Left cardiac atrium (tissue), 4 donors: ENCODE data around the gene TNNC2. TPM values are rescaled to one million over a fixed set of nuclear protein-coding genes. Genes with fewer than 3 reads are reported as not detected.
"Not testable (repeated sequence)": the region's sequence is repeated elsewhere in the genome, so short reads cannot be mapped to it uniquely, and the experiment has no call there.

Source experiments
- ATAC-seq, 2 donors: fragments of 200-7000 bp; cut with Tn5 transposase; one replicate each; pipeline ENCODE4 v1.9.1; 2020; ENCODE audit warnings: mild to moderate bottlenecking in 2 of 2, moderate library complexity in 2 of 2
- DNase-seq: peaks from one replicate; pipeline ENCODE4 v3.0.0-alpha.2; 2020
- intact Hi-C, 2 donors: fragments of 100-400 bp; cut with DNase I; formaldehyde crosslinking; loops; one replicate each; pipeline versions ENCODE4 v1.14.1 to v1.15.1; 2022 to 2023
- total RNA-seq, 2 donors: library from RNA; stranded (reverse); fragmentation: NEBNext Ultra II Directional; extraction: Animal tissue kit (Norgen Biotek cat#: 25700); gene quantifications; one replicate each; pipeline ENCODE4 v1.2.1, GENCODE V29; 2021
- donor health status: DM: no; HTN: yes; CAD: no.
- donor health status: DM: no; HTN: yes; CAD: no; lungs with severe emphysema.
- donor health status: DM: yes; HTN: yes; CAD: no.
- donor health status: Dilated cardiomyopathy.

TNNC2 gene
- total RNA-seq, 2 donors from 2014 or later, result 0.32 TPM; not detected in 1

DNA sequence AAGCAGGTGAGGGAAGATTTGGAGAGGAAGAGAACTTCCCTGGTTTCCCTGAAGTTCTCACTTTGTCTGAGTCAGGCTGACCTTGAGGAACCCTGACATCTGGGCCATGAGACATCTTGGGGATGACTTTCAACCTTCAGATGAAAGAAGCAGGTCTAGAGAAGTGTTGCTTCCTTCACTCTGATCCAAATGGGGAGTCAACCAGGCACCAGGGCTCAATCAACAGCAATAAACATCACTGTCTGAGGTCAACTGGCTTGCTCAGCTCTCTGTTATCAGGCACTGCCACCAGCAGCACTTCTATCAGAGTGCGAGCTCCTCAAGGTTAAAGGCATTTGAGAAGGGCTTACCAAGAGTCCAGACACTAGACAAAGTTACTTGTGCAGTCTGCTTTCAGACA, 23.8 kb upstream of the TNNC2 start:
- DNase-seq (no peak), ATAC-seq (peak in 1 of 2 donors; percentile 10)
- intact Hi-C loops, result no loop called here

DNA sequence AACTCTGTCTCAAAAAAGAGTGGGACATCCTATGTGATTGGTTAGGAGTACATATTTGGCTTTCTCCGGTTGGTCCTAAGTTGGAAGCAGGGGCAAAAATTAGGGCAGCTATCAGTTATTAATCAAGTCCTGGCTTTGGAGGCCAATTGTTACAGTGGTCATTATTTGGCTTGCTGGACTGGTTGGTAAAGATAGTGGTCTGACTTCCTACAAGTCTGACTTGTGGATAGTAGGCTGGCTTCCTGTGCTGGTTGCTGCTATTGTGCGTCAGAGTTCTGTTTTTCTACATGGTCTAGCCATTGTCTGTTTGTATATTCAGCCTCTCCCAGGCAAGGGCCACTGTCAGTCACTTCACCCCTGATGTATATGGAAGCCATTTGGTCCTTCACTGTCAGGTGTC, 23.1 kb upstream of the TNNC2 start:
- intact Hi-C loops, result no loop called here
- DNase-seq, result no peak
- no peak for ATAC-seq

DNA sequence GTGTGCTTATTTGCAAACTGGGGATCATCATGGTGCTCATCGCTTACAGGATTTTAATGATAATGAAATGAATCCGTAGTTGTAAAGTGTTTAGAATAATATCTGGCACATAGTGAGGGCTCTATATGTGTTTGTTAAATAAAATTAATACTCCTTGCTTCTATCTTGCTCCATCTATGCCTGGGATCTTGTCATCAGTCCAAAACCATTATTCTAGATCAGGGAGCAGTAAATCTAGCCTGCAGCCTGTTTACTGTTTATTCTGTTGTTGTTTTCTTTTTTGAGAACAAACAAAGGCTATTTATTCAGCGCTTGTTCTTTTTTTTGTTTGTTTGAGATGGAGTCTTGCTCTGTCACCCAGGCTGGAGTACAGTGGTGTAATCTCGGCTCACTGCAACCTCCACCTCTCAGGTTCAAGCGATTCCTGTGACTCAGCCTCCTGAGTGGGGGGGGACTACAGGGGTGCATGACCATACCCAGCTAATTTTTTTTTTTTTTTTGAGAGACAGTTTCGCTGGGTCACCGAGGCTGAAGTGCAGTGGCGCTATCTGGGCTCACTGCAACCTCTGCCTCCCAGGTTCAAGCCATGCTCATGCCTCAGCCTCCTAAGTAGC, 22.0 kb upstream of the TNNC2 start:
- DNase-seq, result no peak
- no peak for ATAC-seq
- intact Hi-C loops, result no loop called here

DNA sequence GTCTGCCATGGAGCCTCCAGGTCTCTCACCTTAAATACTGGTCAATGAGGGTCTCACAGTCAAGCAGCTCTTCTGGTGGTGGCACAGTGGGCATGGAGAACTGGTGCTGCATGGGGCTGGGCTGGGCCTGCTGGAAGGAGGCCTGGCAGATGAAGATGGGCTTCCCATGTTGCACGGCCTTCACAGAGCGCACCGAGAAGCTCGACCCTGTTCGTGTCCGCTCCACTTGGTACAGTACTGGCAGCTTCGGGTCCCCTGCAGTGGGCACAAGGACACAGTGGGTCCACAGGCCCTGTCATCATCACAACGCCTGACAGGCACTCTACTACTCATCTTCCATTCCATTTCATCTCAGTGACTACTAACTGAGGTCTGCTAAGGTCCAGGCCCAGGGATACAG, 21.3 kb upstream of the TNNC2 start:
- intact Hi-C loops, result no loop called here
- ATAC-seq, result no peak
- no peak for DNase-seq

DNA sequence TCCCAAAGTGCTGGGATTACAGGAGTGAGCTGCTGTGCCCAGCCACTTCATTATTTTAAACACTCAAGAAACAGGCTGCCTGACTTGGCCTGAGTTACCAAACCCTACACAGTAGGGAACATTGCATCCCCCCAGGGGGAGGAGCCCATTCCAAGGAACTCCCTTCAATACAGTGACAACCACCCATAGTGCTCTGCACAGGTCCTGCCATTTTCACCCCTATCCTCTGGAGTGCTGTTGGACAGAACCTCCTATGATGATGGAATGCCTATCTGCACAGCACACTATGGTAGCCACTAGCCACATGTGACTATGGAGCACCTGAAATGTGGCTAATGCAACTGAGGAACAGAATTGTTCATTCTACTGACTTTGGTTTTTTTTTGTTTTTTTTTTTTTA, 18.3 kb upstream of the TNNC2 start:
- no peak for ATAC-seq
- intact Hi-C loops, result no loop called here
- no peak for DNase-seq

DNA sequence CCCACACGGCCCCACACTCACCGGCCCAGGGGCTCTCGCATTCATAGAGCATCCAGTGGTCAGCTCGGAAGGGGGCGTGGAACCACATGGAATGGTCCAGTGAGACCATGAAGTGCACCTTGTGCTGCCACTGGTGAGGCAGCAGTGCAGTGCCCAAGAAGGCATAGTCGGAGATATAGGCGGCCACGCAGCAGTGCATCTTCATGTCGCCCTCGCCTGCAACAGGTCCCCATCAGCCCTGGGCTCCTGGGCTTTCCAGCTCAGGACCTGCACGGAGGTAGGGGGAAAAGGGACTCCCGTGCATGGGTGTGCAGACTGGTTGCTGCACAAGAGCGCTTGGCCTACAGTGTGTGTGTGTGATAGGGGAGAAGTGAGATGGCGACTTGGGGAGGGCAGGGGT, 16.4 kb upstream of the TNNC2 start:
- ATAC-seq, result no peak
- intact Hi-C loops, result no loop called here
- no peak for DNase-seq

DNA sequence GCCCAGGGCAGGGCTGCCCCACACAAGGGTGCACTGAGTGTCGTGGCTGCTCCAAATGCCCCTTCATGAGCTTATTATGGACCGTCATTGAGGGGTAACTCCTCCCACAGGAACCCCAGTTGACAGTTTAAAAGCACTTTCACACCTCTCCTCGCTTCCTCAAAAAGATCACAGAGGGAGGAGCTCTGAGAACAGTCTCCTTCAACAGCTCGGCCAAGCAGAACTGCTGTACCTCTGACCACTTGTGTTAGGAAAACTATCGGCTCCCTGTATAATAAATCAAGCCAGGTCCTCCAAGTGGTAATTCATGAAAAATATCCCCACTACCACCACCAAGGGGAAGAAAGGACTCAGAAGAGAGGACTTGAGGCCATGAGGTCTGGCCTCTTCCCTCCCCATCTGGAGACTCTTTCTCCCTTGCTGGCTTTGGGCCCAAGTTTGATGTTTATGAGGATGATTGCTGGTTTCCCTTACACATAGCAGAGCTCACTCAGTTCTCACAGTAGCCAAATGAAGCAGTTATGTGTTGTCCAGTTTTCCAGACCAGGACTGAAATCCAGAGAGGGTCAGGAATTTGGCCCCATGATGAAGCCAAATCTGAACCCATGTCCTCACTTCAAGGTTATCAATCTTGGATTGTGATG, 15.2 kb upstream of the TNNC2 start:
- intact Hi-C loops, result no loop called here
- ATAC-seq, result peak; percentile 29 to 56
- DNase-seq, result no peak

DNA sequence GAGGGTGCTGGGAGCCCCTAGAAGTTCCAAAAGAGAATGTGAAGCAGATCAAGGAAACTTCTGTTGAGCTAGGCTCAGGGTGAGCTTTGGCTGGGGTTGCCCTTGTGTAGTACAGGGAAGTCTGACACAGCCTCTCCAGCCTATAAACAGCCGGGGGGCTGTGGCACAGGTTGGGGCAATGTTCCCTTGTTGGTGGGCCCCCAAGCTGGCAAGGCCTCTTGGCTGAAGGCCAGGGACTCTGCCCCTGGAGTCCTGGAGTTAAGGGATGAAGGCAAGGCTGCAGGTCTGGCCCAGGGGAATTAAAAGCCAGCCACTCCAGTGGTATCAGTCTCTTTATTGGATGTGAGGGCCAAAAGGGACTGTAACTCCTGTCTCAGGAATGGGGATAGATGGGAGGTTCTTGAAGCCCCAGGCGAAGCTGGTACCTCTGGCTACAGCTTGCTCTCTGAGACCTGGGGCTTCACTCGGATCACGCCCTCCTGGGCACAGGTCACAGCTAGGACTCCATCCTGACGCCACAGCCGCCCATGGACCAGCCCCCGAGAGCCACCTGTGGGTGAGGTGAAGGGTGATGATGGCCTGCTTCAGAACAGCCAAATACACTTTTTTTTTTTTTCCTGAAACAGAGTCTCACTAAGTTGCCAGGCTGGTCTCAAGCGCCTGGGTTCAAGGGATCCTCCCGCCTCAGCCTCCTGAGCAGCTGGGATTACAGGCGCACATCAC, 14.5 kb upstream of the TNNC2 start:
- peak in 1 of 2 donors; percentile 18 for ATAC-seq

DNA sequence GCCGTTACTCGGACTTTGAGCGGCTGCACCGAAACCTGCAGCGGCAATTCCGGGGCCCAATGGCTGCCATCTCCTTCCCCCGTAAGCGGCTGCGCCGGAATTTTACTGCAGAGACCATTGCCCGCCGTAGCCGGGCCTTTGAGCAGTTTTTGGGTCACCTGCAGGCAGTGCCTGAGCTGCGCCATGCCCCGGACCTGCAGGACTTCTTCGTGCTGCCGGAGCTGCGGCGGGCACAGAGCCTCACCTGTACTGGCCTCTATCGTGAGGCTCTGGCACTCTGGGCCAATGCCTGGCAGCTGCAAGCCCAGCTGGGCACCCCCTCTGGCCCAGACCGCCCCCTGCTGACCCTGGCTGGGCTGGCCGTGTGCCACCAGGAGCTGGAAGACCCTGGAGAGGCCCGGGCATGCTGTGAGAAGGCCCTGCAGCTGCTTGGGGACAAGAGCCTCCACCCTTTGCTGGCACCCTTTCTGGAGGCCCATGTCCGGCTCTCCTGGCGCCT, 13.6 kb upstream of the TNNC2 start:
- intact Hi-C loops, result no loop called here
- DNase-seq, result no peak
- no peak for ATAC-seq

More for the DNA sequence above, 14.5 kb upstream of the TNNC2 start:
- DNase-seq, result no peak
- intact Hi-C loops, result no loop called here

DNA sequence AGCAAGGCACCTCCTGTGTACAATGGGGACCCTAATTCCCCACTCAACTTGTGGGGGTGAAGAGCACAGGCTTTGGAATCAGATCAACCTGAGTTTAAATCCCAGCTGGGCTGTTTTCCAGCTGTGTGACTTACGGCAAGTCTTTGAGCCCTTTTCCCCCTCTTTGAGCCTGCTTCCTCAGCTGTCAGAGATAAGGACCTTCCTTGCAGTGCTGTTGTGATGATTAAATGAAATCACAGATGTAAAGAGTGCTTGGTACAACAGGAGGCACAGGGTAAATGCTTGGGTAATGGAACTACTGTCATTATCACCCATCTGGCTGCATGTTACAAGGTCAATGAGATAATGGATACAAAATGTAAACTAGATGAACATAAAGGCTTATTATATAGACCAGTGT, 9.7 kb upstream of the TNNC2 start:
- DNase-seq, result no peak
- intact Hi-C loops, result no loop called here
- no peak for ATAC-seq

DNA sequence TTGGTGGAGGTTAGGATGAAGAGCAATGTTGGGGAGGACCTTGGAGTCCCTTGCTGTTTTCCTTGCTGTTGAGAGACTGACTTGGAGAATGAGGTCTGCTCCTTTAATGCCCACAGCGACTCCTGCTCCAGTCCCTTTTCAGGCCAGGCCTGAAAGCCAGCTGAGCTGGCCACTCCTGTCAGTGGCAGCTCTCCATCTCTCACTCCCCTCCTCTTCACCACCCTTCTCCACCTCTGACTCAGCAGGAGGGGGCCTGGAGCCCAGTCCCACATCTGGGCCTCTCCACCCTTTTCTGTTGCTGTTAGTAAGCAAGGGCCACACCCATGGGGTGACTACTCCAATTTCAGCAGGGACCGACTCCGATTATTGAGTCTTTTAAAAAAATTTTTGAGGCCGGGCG, 8.7 kb upstream of the TNNC2 start:
- ATAC-seq (peak; percentile 12 to 46), DNase-seq (peak; percentile 70)
- intact Hi-C loops, result no loop called here

DNA sequence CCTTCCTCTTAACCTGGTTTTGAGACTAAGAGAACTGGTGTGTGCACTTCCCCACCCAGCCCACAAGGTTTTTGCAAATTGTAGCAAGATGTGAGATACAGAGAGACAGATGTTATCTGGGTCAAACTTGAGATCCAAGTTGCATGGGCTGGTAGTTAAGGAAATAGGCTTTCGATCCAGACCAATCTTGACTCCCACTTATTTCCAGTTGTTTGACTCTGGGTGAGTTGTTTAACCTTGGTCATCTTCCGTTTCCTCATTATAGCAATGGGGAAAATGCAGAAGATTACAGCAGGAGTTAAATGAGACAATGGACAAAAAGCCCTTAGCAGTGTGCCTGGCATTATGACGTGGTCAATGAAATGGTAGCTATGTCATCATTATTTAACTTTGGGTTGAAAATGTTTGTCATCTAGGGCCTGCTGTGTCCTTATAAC, 8.2 kb upstream of the TNNC2 start:
- intact Hi-C loops, result no loop called here
- ATAC-seq, result no peak

DNA sequence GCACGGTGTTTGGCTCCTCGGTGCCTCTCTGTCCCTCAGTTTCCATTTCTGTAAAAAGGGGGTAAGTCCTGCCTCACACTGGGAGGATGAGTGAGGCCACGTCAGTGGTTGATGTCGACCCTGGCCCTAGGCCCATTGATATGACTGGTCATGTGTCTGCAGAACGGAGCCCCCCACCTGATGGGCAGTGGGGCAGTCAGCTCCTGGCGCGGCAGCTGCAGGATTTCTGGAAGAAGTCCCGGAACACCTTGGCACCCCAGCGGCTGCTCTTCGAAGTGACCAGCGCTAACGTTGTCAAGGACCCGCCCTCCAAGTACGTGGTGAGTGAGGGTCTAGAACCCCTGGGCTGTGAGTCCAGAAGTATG, 7.7 kb upstream of the TNNC2 start:
- no peak for ATAC-seq
- intact Hi-C loops, result no loop called here
- peak; percentile 47 for DNase-seq

More for the DNA sequence above, 8.2 kb upstream of the TNNC2 start:
- DNase-seq, result no peak

DNA sequence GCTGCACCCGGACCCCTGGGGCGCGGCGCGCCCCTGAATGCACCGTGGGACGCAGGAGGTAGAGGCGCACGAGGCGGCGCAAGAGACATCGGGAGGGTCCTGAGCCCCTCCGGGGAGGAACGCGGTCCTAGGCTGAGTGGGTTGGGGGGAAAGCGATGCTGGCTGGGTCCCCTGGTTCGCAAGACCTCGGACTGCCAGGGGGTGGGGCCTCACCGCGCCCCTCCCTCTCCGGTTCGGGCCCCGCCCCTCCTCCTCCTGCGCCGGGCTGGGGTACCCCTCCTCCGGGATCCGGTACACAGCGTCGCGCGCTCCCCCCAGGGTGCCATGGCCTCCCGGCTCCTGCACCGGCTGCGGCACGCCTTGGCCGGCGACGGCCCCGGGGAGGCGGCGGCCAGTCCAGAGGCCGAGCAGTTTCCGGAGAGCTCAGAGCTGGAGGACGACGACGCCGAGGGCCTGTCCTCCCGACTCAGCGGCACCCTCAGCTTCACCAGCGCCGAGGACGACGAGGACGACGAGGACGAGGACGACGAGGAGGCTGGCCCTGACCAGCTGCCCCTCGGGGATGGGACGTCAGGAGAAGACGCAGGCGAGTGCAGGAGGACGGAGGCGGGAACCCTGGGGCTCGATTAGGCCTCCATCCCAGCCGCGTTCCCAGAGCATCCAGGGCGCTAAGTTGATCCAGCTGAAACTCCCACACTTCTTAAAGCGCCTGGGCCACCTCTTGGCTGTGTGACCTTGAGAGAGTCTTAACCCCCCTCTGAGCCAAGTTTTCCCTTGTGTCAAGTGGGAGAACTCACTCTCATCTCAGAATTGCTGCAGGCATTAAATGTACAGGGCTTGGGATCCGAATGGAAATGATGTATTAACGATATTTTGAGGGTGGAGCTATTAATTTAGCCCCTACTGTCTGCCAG, 7.0 kb upstream of the TNNC2 start:
- intact Hi-C loops, result no loop called here
- ATAC-seq (peak; percentile 86 to 90), DNase-seq (peak; percentile 77)

DNA sequence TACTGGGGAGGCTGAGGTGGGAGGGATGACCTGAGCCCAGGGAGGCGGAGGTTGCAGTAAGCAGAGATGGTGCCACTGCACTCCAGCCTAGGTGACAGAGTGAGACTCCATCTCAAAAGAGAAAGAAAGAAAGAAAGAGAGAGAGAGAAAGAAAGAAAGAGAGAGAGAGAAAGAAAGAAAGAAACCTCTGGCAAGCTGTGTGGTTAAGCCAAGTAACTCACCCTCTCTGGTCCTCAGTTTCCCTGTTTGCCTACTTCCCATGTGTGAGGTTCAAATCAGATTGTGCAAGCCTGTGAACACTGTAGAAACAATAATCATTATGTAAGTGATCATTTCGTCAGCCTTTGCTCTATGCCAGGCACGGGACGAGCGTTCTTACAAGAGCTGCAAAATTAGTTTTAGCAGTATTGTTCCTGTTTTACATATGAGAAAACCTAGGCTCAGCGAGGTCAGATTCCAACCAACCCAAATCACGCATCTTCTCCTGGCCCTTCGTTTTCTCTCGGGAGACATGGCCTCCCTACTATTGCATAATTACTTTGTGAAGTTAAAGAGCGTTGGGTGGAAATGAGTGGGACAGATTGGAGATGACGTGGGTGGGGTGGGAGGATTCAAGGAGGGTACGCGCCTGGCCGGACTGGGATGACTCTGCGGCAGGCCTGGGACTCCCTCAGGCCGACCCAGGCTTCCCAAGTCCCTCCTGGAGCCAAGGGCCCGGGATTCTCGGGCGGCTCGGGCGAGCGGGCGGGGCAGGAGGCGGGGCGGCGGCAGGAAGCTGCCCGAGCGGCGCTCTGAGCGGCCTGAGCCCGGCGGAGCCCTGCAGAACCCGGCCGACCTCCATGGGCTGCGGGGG, 6.1 kb upstream of the TNNC2 start, which contains the start of gene SNX21:
Gene SNX21 (plus strand): TSS at position 770 of the 853 bp plus-strand sequence. CDS start 121 bp downstream, outside the sequence.
- DNase-seq (peak; percentile 92), ATAC-seq (peak; percentile 89 to 93)
- intact Hi-C loops, result no loop called here

DNA sequence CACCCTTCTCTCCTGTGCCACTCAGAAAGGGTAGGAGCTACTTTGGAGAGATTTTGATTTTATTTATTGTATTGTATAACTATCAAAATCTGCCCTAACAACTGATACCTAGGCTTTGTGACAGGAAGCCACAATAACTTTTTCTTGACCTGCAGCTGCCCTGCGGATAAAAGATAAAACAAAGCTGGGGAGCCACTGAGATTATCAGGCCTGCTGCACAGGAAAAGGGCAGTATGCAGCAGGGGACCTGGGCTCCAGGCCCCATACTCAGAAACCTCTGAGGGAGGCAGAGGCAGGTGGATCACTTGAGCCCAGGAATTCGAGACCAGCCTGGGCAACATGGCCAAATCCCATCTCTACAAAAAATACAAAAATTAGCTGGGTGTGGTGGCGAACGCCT, 5.5 kb upstream of the TNNC2 start:
- ATAC-seq, result no peak
- DNase-seq, result no peak
- intact Hi-C loops, result no loop called here

DNA sequence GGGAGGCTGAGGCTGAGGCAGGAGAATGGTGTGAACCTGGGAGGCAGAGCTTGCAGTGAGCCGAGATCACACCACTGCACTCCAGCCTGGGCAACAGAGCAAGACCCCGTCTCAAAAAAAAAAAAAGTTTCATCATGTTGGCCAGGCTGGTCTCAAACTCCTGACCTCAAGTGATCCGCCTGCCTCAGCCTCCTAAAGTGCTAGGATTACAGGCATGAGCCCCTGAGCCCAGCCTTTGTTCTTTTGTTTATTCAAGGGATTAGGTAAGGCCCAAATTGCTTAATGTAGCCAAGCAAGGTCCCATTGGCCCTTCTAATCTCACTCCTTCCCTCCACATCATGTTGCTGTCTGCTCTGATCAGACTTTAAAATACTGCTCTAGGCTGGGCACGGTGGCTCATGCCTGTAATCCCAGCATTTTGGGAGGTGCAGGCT, 2.6 kb upstream of the TNNC2 start:
- intact Hi-C loops, result loop anchor here in 1 of 2 donors (10.0 kb wide), 1 partner anchor 125 kb away; no protein-coding TSS in a partner anchor
- not testable (repeated sequence) for ATAC-seq, DNase-seq

DNA sequence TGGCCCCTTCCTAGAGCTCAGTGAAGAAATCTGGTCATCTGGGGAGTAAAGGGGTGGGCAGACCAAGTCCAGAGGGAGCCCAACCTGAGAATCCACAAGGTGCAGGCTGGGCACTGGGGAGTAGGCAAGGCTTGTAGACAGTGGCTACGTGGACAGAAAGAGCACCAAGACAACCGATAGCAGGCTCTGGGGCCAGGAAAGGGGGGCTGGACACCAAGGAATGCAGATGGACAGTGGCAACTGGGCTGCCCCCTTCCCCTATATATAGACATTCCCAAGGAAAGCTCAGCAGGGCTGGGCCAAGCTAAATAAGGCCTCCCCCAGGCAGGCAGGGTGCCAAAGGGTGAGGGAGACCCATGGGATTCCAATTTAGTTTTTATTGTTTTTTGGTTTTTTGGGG, 1.5 kb upstream of the TNNC2 start:
- intact Hi-C loops, result loop anchor here in 1 of 2 donors (10.0 kb wide), 1 partner anchor 126 kb away; no protein-coding TSS in a partner anchor
- DNase-seq (no peak), ATAC-seq (no peak)
